Erythroblast (primary cell): ENCODE data around the gene SLC12A8.

ENCODE experiments used
- GATA1 ChIP-seq: IDR thresholded peaks from 2 replicates; pipeline ENCODE4 v1.6.1; 2011; ENCODE audit warnings: low read depth, mild to moderate bottlenecking, control low read depth, low read length, moderate library complexity
- POLR2A ChIP-seq: IDR thresholded peaks from 2 replicates; pipeline ENCODE4 v1.6.1; 2011; ENCODE audit warnings: mild to moderate bottlenecking, low read length

DNA sequence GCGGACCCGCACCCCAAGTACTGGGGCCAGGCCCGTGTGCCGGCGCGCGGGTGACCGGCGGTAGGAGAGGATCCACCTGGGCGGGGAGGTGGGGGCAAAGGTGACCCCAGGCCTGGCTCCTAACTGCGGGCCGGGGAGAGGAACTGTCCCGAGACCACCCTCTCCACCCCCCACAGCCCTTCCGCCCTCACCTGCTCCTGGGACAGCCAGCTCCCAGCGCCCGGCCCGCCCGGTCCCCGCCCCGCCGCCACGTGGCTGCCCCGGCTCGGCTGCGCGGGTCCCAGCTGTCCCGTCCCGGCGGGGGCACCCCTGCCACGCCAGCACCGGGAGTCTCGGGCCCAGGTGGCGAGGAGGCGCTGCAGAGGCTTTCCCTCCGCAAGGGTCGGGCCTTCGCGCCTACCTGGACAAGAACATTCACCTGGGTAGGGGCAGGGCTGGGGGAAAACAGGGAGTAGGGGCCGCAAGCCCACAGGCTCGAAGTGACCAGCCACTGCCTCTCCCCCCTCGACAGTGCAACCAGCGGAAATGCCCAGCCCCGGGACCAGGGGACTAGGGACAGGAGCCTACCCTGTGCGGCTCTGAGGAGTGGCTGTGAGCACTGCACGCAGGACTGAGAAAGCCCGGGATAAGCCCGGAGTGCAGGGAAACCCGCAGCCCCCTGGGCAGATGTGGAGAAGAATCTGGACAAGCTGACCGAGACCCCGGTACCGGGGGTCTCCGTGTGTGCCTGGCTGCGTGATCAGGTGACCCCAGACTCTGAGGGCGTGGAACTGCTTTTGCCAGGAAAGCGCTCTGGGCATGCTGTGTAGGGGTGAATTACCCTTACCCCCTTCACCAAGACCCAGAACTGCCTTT is at the start of gene SLC12A8:
- TF ChIP-seq POLR2A (no peak), GATA1 (no peak)
